Activated CD8-positive, alpha-beta T cell treated with anti-CD3 and anti-CD28 coated beads for 36 hours (primary cell): Measurements from ENCODE around the gene PRELID3B. TPM values are rescaled to one million over a fixed set of nuclear protein-coding genes. Genes with fewer than 3 reads are reported as not detected.

Source experiments
- ATAC-seq: fragments of 200-7000 bp; cut with Tn5 transposase; one replicate; pipeline ENCODE4 v1.10.0; 2021; ENCODE audit warnings: mild to moderate bottlenecking, moderate library complexity
- CTCF ChIA-PET: fragments of 350-600 bp; sonication (Branson Sonifier 250); formaldehyde crosslinking; loops from one replicate; lab custom pipeline; 2021; ENCODE audit warnings: antibody characterized with exemption; lab: Charles Lee
- POLR2A ChIA-PET: fragments of 350-600 bp; sonication (Branson Sonifier 250); formaldehyde crosslinking; loops from one replicate; lab custom pipeline; 2021; ENCODE audit warnings: antibody characterized with exemption; lab: Charles Lee
- DNase-seq: peaks from one replicate; pipeline ENCODE4 v3.0.0-alpha.2; 2020
- H3K27ac Mint-ChIP-seq: one replicate; pipeline ENCODE4 v1.8.0; 2021; ENCODE audit warnings: mild to moderate bottlenecking, mixed read lengths
- H3K27me3 Mint-ChIP-seq: one replicate; pipeline ENCODE4 v1.8.0; 2021; ENCODE audit warnings: mixed read lengths
- H3K36me3 Mint-ChIP-seq: one replicate; pipeline ENCODE4 v1.8.0; 2021; ENCODE audit warnings: low read depth, mixed read lengths
- H3K4me1 Mint-ChIP-seq: one replicate; pipeline ENCODE4 v1.8.0; 2021; ENCODE audit warnings: low read depth, mixed read lengths
- H3K4me3 Mint-ChIP-seq: one replicate; pipeline ENCODE4 v1.8.0; 2021; ENCODE audit warnings: mild to moderate bottlenecking, moderate library complexity, mixed read lengths
- H3K9me3 Mint-ChIP-seq: one replicate; pipeline ENCODE4 v1.8.0; 2021; ENCODE audit warnings: mixed read lengths
- CTCF ChIP-seq: fragments of 200-600 bp; IDR thresholded peaks from one replicate; pipeline ENCODE4 v1.8.0; 2022; ENCODE audit warnings: antibody characterized with exemption, mild to moderate bottlenecking
- intact Hi-C: fragments of 100-400 bp; cut with micrococcal nuclease; formaldehyde crosslinking; loops from one replicate; pipeline ENCODE4 v1.10.0; 2022
- total RNA-seq, 2 experiments: library from RNA; stranded (reverse); gene quantifications; one replicate each; pipeline ENCODE4 v1.2.3, GENCODE V29; 2021

Gene PRELID3B
- 100 to 1,000 TPM; 140 to 145 TPM for total RNA-seq

GRCh38 chr20:59042151-59042795 is at the start of gene PRELID3B:
TSS of gene PRELID3B (minus strand) at chr20:59042786. CDS start at chr20:59042730, 56 bp downstream.
- no peak for TF ChIP-seq CTCF
- DNase-seq = no peak
- H3K27me3 Mint-ChIP-seq = no peaks in the 10 kb centered on the region
- H3K36me3 Mint-ChIP-seq = peaks cover 44% of the 10 kb centered on the region
- peak within 1 kb of the TSS; percentile 92 for H3K4me3 Mint-ChIP-seq
- CTCF ChIA-PET = interaction anchor here (1.1 to 2.1 kb wide), 2 partner anchors 10 to 180 kb away, joined by 3 to 9 read pairs; partner anchors contain the start of gene ATP5F1E
- no peaks in the 10 kb centered on the region for H3K9me3 Mint-ChIP-seq
- peak within 1 kb of the TSS; percentile 94 for H3K27ac Mint-ChIP-seq
- peaks cover 48% of the 10 kb centered on the region for H3K4me1 Mint-ChIP-seq
- ATAC-seq = peak; percentile 34
- intact Hi-C loops = no loop called here
- POLR2A ChIA-PET = interaction anchor here (0.6 to 6.4 kb wide), 4 partner anchors 9 to 151 kb away, joined by 3 to 40 read pairs (median 4); partner anchors contain the start of gene ATP5F1E

DNA sequence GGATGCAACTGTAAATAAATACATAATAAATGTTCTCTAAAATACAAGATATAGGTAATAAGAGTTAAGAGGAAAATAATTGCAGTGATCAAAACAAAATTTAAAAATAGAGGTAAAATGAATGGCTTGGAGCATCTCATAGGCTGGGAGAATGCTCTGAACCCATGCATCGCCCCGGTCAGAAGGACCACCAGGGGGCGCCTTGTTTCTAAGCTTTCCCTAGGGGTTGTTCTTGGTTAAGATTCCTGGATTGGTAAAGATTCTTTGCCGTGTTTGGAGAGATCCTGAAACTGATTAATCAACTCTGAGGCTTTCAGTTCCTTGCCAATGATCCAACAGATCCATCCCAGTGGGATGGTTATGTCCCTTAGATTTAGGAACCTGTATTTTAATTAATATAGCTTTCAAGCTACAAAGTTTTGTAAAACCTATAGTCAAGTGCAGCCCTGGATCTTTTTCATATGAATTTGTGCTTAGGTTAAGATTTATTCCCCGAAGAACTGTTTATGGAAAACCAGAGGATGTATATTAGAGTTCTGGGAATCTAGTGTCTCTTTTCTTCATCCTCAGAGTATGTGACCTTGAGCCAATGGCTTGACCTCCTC is 45.3 kb upstream of the PRELID3B start:
- no peaks in the 10 kb centered on the region for H3K9me3 Mint-ChIP-seq
- H3K27me3 Mint-ChIP-seq = no peaks in the 10 kb centered on the region
- TF ChIP-seq CTCF = peak; percentile 98
- H3K27ac Mint-ChIP-seq = no peak overlapping the region
- POLR2A ChIA-PET = interaction anchor here (0.7 to 3.0 kb wide), 8 partner anchors 44 to 120 kb away, joined by 3 to 9 read pairs (median 3); no protein-coding TSS in a partner anchor
- intact Hi-C loops = loop anchor here (1.0 to 5.0 kb wide), 2 partner anchors 119 to 134 kb away; no protein-coding TSS in a partner anchor
- DNase-seq (peak; percentile 93), ATAC-seq (peak; percentile 75)
- H3K36me3 Mint-ChIP-seq = no peaks in the 10 kb centered on the region
- H3K4me1 Mint-ChIP-seq = peaks cover 4% of the 10 kb centered on the region
- H3K4me3 Mint-ChIP-seq = no peak overlapping the region
- CTCF ChIA-PET = interaction anchor here (0.7 to 8.5 kb wide), 66 partner anchors 9 to 339 kb away, joined by 3 to 234 read pairs (median 5); partner anchors contain the start of genes ATP5F1E and ZNF831

DNA sequence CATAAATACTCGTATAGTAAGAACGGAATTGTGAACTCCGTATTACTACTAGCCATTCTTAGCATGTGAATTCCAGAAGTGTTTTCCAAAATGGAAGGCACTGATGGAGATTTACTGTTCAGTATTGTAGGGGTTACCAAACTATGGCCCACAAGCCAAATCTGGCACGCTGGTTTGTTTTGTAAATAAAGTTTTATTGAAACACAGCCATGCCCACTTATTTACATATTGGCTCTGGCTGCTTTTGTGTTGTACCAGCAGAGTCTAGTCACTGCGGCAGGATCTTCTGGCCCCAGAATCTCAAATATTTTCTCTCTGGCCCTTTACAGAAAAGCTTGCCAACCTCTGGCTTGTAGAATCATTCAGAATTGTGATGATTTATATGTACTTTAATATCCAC is 44.3 kb upstream of the PRELID3B start:
- POLR2A ChIA-PET = interaction anchor here (0.6 to 3.0 kb wide), 3 partner anchors 12 to 121 kb away, joined by 3 to 9 read pairs (median 3); no protein-coding TSS in a partner anchor
- intact Hi-C loops = loop anchor here (5.0 kb wide), 1 partner anchor 135 kb away; no protein-coding TSS in a partner anchor

DNA sequence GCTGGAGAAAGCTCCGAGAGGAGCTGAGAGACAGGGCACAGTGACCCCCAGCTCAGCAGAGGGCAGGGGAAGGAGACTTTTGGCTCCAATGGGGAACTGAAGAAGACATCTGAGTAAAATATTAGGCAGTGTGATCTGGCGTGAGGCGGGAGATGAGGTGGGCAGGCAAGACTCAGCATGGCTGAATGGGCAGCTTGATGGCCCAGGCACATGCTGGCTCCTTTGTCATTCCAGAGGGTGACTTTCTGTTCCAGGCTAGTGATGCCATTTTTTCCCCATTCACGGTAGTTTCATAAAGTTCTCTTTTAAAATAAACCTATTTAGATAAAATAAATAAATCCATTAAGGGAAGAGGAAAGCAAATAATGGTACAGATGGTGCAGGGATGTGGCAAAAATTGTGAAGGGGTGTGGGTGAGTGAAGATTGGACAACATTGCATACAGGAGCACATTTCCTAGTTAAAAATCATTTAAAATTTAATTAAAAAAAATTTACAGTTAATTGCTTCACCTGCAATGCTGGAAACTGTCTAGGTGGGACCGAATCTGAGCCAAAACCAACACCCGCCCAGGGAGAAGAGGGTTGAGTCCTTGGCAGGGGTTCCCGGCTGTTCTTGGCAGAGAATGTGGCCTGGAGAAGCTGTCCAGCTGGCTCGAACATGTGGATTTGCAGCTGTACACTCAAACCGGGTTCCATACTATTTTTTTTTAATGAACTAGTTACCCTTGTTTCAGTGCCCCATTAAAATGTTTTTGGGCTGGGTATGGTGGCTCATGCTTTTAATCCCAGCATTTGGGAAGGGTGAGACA is 41.7 kb upstream of the PRELID3B start:
- intact Hi-C loops = no loop called here
- ATAC-seq = no peak
- POLR2A ChIA-PET = no interaction called here

More for the DNA sequence above, 44.3 kb upstream of the PRELID3B start:
- H3K27me3 Mint-ChIP-seq = no peaks in the 10 kb centered on the region
- peaks cover 4% of the 10 kb centered on the region for H3K4me1 Mint-ChIP-seq
- CTCF ChIA-PET = interaction anchor here (0.9 to 8.5 kb wide), 34 partner anchors 11 to 340 kb away, joined by 3 to 234 read pairs (median 10); partner anchors contain the start of gene ZNF831
- H3K27ac Mint-ChIP-seq = no peak overlapping the region
- no peaks in the 10 kb centered on the region for H3K36me3 Mint-ChIP-seq
- no peaks in the 10 kb centered on the region for H3K9me3 Mint-ChIP-seq
- no peak for TF ChIP-seq CTCF
- H3K4me3 Mint-ChIP-seq = no peak overlapping the region
- DNase-seq (no peak), ATAC-seq (no peak)

More for the DNA sequence above, 41.7 kb upstream of the PRELID3B start:
- TF ChIP-seq CTCF = no peak
- Mint-ChIP-seq H3K4me3 (no peak overlapping the region), H3K27me3 (peaks cover 2% of the 10 kb centered on the region), H3K36me3 (no peaks in the 10 kb centered on the region), H3K4me1 (peaks cover 4% of the 10 kb centered on the region), H3K27ac (no peak overlapping the region), H3K9me3 (no peaks in the 10 kb centered on the region)
- DNase-seq = no peak
- CTCF ChIA-PET = interaction anchor here (0.5 to 8.5 kb wide), 4 partner anchors 31 to 320 kb away, joined by 3 to 234 read pairs (median 4); no protein-coding TSS in a partner anchor
